ENCODE data around the gene ADGRV1.
"Not testable (repeated sequence)": the region's sequence is repeated elsewhere in the genome, so short reads cannot be mapped to it uniquely, and the experiment has no call there.

Gene ADGRV1

GRCh38 chr5:91053741-91054025, 495.1 kb downstream of the ADGRV1 start:
- no peak for TF ChIP-seq JUND (IDR thresholded peaks at IDR 0.05; ENCODE audit: low read depth)
- DNase-seq (ENCODE audit: low read depth in 1 of 2, low spot score in 1 of 2) = no peak
- in situ Hi-C loops (cut with HindIII; ENCODE audit: low pct_unique_long_range_greater_than_20kb, low sequenced_read_pairs) = no loop called here

GRCh38 chr5:91058155-91058554, 499.6 kb downstream of the ADGRV1 start:
- TF ChIP-seq JUND (IDR thresholded peaks at IDR 0.05; ENCODE audit: low read depth) = no peak
- no peak for DNase-seq (ENCODE audit: low read depth in 1 of 2, low spot score in 1 of 2)
- in situ Hi-C loops (cut with HindIII; ENCODE audit: low pct_unique_long_range_greater_than_20kb, low sequenced_read_pairs) = no loop called here

GRCh38 chr5:91058575-91058974, 500.0 kb downstream of the ADGRV1 start:
- in situ Hi-C loops (cut with HindIII; ENCODE audit: low pct_unique_long_range_greater_than_20kb, low sequenced_read_pairs) = no loop called here
- DNase-seq (ENCODE audit: low read depth in 1 of 2, low spot score in 1 of 2) = peak in 1 of 2 experiments; percentile 17
- no peak for TF ChIP-seq JUND (IDR thresholded peaks at IDR 0.05; ENCODE audit: low read depth)

GRCh38 chr5:91059409-91059808, 500.8 kb downstream of the ADGRV1 start:
- no peak for TF ChIP-seq JUND (IDR thresholded peaks at IDR 0.05; ENCODE audit: low read depth)
- in situ Hi-C loops (cut with HindIII; ENCODE audit: low pct_unique_long_range_greater_than_20kb, low sequenced_read_pairs) = no loop called here
- DNase-seq (ENCODE audit: low read depth in 1 of 2, low spot score in 1 of 2) = no peak

- in situ Hi-C loops (cut with HindIII; ENCODE audit: low pct_unique_long_range_greater_than_20kb, low sequenced_read_pairs) = no loop called here
- TF ChIP-seq JUND (IDR thresholded peaks at IDR 0.05; ENCODE audit: low read depth) = no peak
- DNase-seq (ENCODE audit: low read depth in 1 of 2, low spot score in 1 of 2) = no peak
These were observed 502.5 kb downstream of the ADGRV1 start for GRCh38 chr5:91061094-91061493.

GRCh38 chr5:91061946-91062562, 503.5 kb downstream of the ADGRV1 start:
- no peak for DNase-seq (ENCODE audit: low read depth in 1 of 2, low spot score in 1 of 2)

GRCh38 chr5:91063098-91063690, 504.6 kb downstream of the ADGRV1 start:
- in situ Hi-C loops (cut with HindIII; ENCODE audit: low pct_unique_long_range_greater_than_20kb, low sequenced_read_pairs); DNase-seq (ENCODE audit: low read depth in 1 of 2, low spot score in 1 of 2): not testable (repeated sequence)

More at GRCh38 chr5:91061946-91062562, 503.5 kb downstream of the ADGRV1 start:
- TF ChIP-seq JUND (IDR thresholded peaks at IDR 0.05; ENCODE audit: low read depth) = no peak
- in situ Hi-C loops (cut with HindIII; ENCODE audit: low pct_unique_long_range_greater_than_20kb, low sequenced_read_pairs) = no loop called here

GRCh38 chr5:91065496-91065895, 506.9 kb downstream of the ADGRV1 start:
- no peak for DNase-seq (ENCODE audit: low read depth in 1 of 2, low spot score in 1 of 2)
- TF ChIP-seq JUND (IDR thresholded peaks at IDR 0.05; ENCODE audit: low read depth) = no peak
- in situ Hi-C loops (cut with HindIII; ENCODE audit: low pct_unique_long_range_greater_than_20kb, low sequenced_read_pairs) = no loop called here

- no peak for DNase-seq (ENCODE audit: low read depth in 1 of 2, low spot score in 1 of 2)
- TF ChIP-seq JUND (IDR thresholded peaks at IDR 0.05; ENCODE audit: low read depth) = no peak
- in situ Hi-C loops (cut with HindIII; ENCODE audit: low pct_unique_long_range_greater_than_20kb, low sequenced_read_pairs) = no loop called here
These were observed 510.8 kb downstream of the ADGRV1 start for GRCh38 chr5:91069364-91069763.

- TF ChIP-seq JUND (IDR thresholded peaks at IDR 0.05; ENCODE audit: low read depth) = no peak
- no peak for DNase-seq (ENCODE audit: low read depth in 1 of 2, low spot score in 1 of 2)
- in situ Hi-C loops (cut with HindIII; ENCODE audit: low pct_unique_long_range_greater_than_20kb, low sequenced_read_pairs) = no loop called here
These were observed 512.4 kb downstream of the ADGRV1 start for GRCh38 chr5:91070761-91071550.

GRCh38 chr5:91072881-91073280, 514.3 kb downstream of the ADGRV1 start:
- no peak for TF ChIP-seq JUND (IDR thresholded peaks at IDR 0.05; ENCODE audit: low read depth)
- DNase-seq (ENCODE audit: low read depth in 1 of 2, low spot score in 1 of 2) = no peak
- in situ Hi-C loops (cut with HindIII; ENCODE audit: low pct_unique_long_range_greater_than_20kb, low sequenced_read_pairs) = no loop called here

- DNase-seq (ENCODE audit: low read depth in 1 of 2, low spot score in 1 of 2) = peak in 1 of 2 experiments; percentile 13
- no peak for TF ChIP-seq JUND (IDR thresholded peaks at IDR 0.05; ENCODE audit: low read depth)
- in situ Hi-C loops (cut with HindIII; ENCODE audit: low pct_unique_long_range_greater_than_20kb, low sequenced_read_pairs) = no loop called here
These were observed 516.0 kb downstream of the ADGRV1 start for GRCh38 chr5:91074615-91075014.

GRCh38 chr5:91076138-91076537, 517.5 kb downstream of the ADGRV1 start:
- in situ Hi-C loops (cut with HindIII; ENCODE audit: low pct_unique_long_range_greater_than_20kb, low sequenced_read_pairs) = no loop called here
- DNase-seq (ENCODE audit: low read depth in 1 of 2, low spot score in 1 of 2) = no peak
- TF ChIP-seq JUND (IDR thresholded peaks at IDR 0.05; ENCODE audit: low read depth) = no peak
